Mesendoderm (in vitro differentiated cells): Measurements from ENCODE around the gene IQSEC1.

Experiments
- DNase-seq: peaks from one replicate; pipeline ENCODE4 v3.0.0; 2013
- H2AK5ac ChIP-seq: 2 replicates; pipeline ENCODE4 v1.6.1; 2013; ENCODE audit warnings: low read length, inconsistent platforms
- H2BK120ac ChIP-seq: 2 replicates; pipeline ENCODE4 v1.6.1; 2013; ENCODE audit warnings: low read depth, mild to moderate bottlenecking, low read length, moderate library complexity, mixed read lengths
- H2BK15ac ChIP-seq: replicated peaks from 2 replicates; pipeline ENCODE4 v1.6.1; 2013; ENCODE audit warnings: low read depth, mild to moderate bottlenecking, moderate library complexity
- H2BK5ac ChIP-seq: 2 replicates; pipeline ENCODE4 v1.6.1; 2013; ENCODE audit warnings: low read length, inconsistent platforms
- H3K18ac ChIP-seq: 2 replicates; pipeline ENCODE4 v1.6.1; 2013; ENCODE audit warnings: mild to moderate bottlenecking, low read length, mixed read lengths
- H3K23ac ChIP-seq: one replicate; pipeline ENCODE4 v1.6.1; 2013; ENCODE audit warnings: low read length
- H3K27ac ChIP-seq: 2 replicates; pipeline ENCODE4 v1.5.1; 2013; ENCODE audit warnings: low read depth, mild to moderate bottlenecking, inconsistent platforms, low read length, moderate library complexity
- H3K27me3 ChIP-seq: 2 replicates; pipeline ENCODE4 v1.6.1; 2013; ENCODE audit warnings: low read length, control low read depth, mild to moderate bottlenecking, inconsistent platforms; ENCODE audit not compliant: insufficient read depth, poor library complexity
- H3K36me3 ChIP-seq: 2 replicates; pipeline ENCODE4 v1.6.1; 2013; ENCODE audit warnings: low read length, inconsistent platforms; ENCODE audit not compliant: control insufficient read depth, insufficient read depth
- H3K4ac ChIP-seq: one replicate; pipeline ENCODE4 v1.6.1; 2013; ENCODE audit warnings: low read depth, mild to moderate bottlenecking, low read length, moderate library complexity
- H3K4me1 ChIP-seq: 2 replicates; pipeline ENCODE4 v1.6.1; 2013; ENCODE audit warnings: low read depth, low read length, inconsistent platforms; ENCODE audit not compliant: control insufficient read depth
- H3K4me2 ChIP-seq: 2 replicates; pipeline ENCODE4 v1.6.1; 2013; ENCODE audit warnings: low read length
- H3K4me3 ChIP-seq: 2 replicates; pipeline ENCODE4 v1.5.1; 2013; ENCODE audit warnings: mild to moderate bottlenecking, low read length
- H3K56ac ChIP-seq: one replicate; pipeline ENCODE4 v1.6.1; 2013; ENCODE audit warnings: low read length
- H3K79me1 ChIP-seq: 2 replicates; pipeline ENCODE4 v1.6.1; 2013; ENCODE audit warnings: low read length, inconsistent platforms
- H3K79me2 ChIP-seq: 2 replicates; pipeline ENCODE4 v1.6.1; 2013; ENCODE audit warnings: mild to moderate bottlenecking, low read length; ENCODE audit not compliant: control insufficient read depth, insufficient read depth
- H3K9ac ChIP-seq: 2 replicates; pipeline ENCODE4 v1.6.1; 2013; ENCODE audit warnings: low read length, inconsistent platforms
- H4K5ac ChIP-seq: one replicate; pipeline ENCODE4 v1.6.1; 2013; ENCODE audit warnings: low read length
- H4K8ac ChIP-seq: one replicate; pipeline ENCODE4 v1.6.1; 2013; ENCODE audit warnings: low read depth, mild to moderate bottlenecking, control low read depth, low read length, moderate library complexity
- WGBS: extraction: QIAGEN DNeasy Blood & Tissue Kit; methylation state at CpG from one replicate; pipeline ENCODE4 v1.1.7; 2013; ENCODE audit warnings: low lambda C conversion rate, missing lambda C conversion rate; ENCODE audit not compliant: insufficient coverage; ENCODE audit errors: extremely low coverage; 5-methylcytosine and 5-hydroxymethylcytosine counted together

Gene IQSEC1

DNA sequence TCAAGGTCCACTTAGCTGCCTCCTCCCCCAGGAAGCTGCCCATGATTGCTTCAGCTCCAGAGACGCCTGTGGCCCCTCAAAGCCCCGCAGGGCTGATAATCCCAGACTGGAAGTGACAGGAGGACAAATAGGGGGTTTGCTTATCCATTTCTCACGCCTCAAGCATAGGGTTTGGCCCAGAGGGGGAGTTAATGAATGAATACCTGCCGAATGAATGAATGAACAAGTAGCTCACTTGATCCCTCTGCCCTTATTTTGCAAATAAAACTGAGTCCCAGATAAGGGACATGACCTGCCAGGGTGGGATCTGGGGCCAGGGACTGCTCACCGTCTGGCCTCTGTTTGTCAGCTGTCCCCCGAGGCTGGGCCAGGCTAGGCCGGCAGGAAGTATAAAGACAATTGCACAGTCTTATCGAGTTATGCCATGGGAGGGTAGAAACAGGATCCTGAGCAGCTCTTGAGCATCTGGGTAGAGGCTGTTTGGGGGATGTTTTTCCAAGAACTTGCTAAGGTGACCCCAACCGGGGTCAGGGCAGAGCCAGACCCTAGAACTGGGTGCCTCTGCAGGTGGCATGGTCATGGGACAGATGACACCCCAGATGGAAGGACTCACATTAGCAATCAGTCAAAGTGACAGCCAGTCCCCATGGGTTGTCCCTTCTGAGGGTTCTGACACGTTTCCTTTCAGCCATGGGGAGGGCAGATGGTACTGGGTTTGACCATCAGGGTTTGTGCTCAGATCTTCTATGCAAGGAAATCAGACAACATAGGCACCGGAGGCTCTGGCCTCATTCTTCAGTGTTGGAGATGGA, 45.0 kb downstream of the IQSEC1 start:
- Histone ChIP-seq H3K4me1 (no peaks in the 10 kb centered on the region), H3K4me3 (no peak overlapping the region), H2BK120ac (no peak overlapping the region), H3K36me3 (no peaks in the 10 kb centered on the region), H3K9ac (no peak overlapping the region), H3K4me2 (no peak overlapping the region), H4K8ac (no peak overlapping the region), H3K79me2 (no peaks in the 10 kb centered on the region), H3K23ac (no peak overlapping the region), H3K79me1 (no peaks in the 10 kb centered on the region), H3K18ac (no peak overlapping the region), H4K5ac (no peak overlapping the region), H3K27ac (no peak overlapping the region), H3K4ac (no peak overlapping the region), H3K27me3 (no peaks in the 10 kb centered on the region), H2BK15ac (no peak overlapping the region), H3K56ac (no peak overlapping the region), H2BK5ac (no peak overlapping the region), H2AK5ac (no peak overlapping the region)
- no peak for DNase-seq
- no CpG with 5 or more reads among the region's 11 CpGs for WGBS

DNA sequence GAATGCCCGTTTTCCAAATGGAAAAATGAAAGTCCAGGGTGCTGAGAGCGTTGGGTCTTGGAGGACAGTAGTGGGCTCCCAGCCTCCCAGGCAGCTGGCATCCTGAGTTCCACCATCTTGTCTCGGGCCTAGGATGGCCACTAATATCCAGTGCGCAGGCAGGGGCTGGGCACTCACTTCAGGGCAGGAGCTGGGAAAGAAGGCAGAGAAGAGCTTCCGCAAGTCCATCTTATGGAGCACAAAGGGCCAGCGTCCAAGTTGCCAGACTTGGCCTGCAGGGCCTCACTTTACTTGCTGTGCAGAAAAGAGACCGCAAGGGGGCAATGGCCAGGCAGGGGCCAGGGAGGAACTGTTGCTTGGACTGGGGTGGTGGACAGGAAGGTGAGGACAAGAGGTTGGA, 46.1 kb downstream of the IQSEC1 start:
- Histone ChIP-seq H3K18ac (no peak overlapping the region), H2AK5ac (no peak overlapping the region), H3K9ac (no peak overlapping the region), H3K4me3 (no peak overlapping the region), H3K56ac (no peak overlapping the region), H3K27me3 (no peaks in the 10 kb centered on the region), H2BK120ac (no peak overlapping the region), H2BK5ac (no peak overlapping the region), H4K5ac (no peak overlapping the region), H3K23ac (no peak overlapping the region), H3K4me2 (no peak overlapping the region), H3K36me3 (no peaks in the 10 kb centered on the region), H3K4me1 (no peaks in the 10 kb centered on the region), H3K79me1 (no peaks in the 10 kb centered on the region), H3K27ac (no peak overlapping the region), H4K8ac (no peak overlapping the region), H2BK15ac (no peak overlapping the region), H3K4ac (no peak overlapping the region), H3K79me2 (no peaks in the 10 kb centered on the region)
- WGBS, result no CpG with 5 or more reads among the region's 7 CpGs
- peak; percentile 62 for DNase-seq

DNA sequence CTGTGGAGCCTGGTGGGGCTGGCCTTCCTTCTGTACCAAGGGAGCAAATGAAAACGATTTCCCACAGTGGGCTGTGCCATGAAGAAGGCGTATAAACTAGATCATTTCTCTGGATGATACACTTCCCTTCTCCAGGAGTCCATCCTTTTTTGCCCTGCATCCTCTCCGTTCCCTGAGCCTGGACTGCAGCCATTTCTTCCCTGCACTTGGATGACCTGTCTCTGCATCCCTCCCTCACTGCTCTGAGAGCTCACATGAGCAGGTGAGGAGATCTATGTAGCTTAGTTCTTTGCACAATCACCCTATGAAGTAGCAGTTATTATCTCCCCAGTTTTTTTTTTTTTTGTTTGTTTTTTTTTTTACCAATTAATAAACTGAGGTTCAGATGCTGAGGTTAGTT, 46.7 kb downstream of the IQSEC1 start:
- no peaks in the 10 kb centered on the region for H3K79me1 ChIP-seq
- H3K4me3 ChIP-seq, result no peak overlapping the region
- no peaks in the 10 kb centered on the region for H3K4me1 ChIP-seq
- H3K4me2 ChIP-seq, result no peak overlapping the region
- H3K36me3 ChIP-seq, result no peaks in the 10 kb centered on the region
- H2BK120ac ChIP-seq, result no peak overlapping the region
- H3K79me2 ChIP-seq, result no peaks in the 10 kb centered on the region
- no CpG with 5 or more reads among the region's 3 CpGs for WGBS
- no peak overlapping the region for H2AK5ac ChIP-seq
- H4K8ac ChIP-seq, result no peak overlapping the region
- DNase-seq, result no peak
- no peak overlapping the region for H3K9ac ChIP-seq
- no peak overlapping the region for H4K5ac ChIP-seq
- no peak overlapping the region for H2BK15ac ChIP-seq
- H3K23ac ChIP-seq, result no peak overlapping the region
- H3K27me3 ChIP-seq, result no peaks in the 10 kb centered on the region
- no peak overlapping the region for H3K4ac ChIP-seq
- H3K18ac ChIP-seq, result no peak overlapping the region
- H3K56ac ChIP-seq, result no peak overlapping the region
- H3K27ac ChIP-seq, result no peak overlapping the region
- H2BK5ac ChIP-seq, result no peak overlapping the region

DNA sequence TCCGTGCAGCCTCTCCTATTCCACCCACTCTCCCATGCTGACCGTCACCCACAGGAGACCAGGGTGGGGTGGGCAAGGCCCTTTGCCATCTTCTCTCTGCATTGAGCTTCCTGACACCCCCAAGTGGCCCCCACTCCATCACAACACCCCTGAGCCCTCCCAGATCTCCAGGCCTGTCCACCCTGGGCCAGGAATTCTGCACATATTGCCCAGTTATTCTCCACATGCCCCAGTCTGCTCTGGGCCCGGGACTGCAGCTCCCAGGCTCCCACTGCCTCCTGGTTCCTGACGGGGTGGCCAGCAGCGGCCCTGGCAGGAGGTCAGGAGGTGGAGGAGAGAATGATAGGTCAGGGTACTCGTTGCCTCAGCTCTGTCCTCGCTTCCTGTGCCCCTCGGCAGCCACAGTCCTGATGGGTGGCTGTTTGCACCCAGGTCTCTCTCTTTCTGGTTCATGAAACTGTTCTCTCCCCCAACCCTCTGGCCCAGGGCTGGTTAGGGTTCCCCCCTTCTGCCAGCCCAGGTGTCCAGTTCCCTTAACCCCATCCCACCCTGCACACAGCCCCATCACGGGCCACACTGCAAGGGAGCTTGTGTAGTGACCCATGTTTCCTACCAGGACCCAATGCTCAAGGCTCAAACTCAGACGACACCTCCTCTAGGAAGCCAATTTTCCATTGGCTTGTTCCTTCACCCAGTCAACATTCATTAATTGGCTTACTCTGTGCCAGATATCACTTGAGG, 47.3 kb downstream of the IQSEC1 start:
- Histone ChIP-seq H3K4me2 (no peak overlapping the region), H3K27me3 (no peaks in the 10 kb centered on the region), H3K79me2 (no peaks in the 10 kb centered on the region), H3K27ac (no peak overlapping the region), H2BK5ac (no peak overlapping the region), H3K4me1 (no peaks in the 10 kb centered on the region), H2BK120ac (no peak overlapping the region), H4K5ac (no peak overlapping the region), H3K56ac (no peak overlapping the region), H3K36me3 (no peaks in the 10 kb centered on the region), H2AK5ac (no peak overlapping the region), H3K9ac (no peak overlapping the region), H3K18ac (no peak overlapping the region), H3K79me1 (no peaks in the 10 kb centered on the region), H3K4ac (no peak overlapping the region), H2BK15ac (no peak overlapping the region), H3K23ac (no peak overlapping the region), H4K8ac (no peak overlapping the region), H3K4me3 (no peak overlapping the region)
- no peak for DNase-seq
- WGBS, result no CpG with 5 or more reads among the region's 10 CpGs

DNA sequence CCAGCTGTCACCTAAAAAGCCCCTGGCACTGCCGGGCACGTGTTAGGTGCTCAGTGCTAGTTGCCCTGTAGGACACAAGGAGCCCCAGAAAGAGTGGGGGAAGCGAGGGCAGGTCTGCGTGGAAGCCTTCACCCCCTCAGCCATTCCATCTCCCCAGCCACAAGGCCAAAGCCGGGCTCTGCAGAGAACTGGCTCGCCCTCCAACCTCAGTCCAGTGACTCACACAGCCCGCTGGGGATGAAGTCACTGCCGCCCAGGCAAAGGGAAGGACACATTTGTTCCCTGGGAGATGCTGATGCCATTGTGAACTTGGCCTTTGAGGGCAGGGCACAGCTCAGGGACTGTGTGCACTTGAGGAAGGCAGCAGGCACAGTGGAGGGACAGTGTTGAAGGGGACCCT, 48.1 kb downstream of the IQSEC1 start:
- no peak overlapping the region for H3K4me3 ChIP-seq
- no peaks in the 10 kb centered on the region for H3K36me3 ChIP-seq
- no peaks in the 10 kb centered on the region for H3K4me1 ChIP-seq
- no peaks in the 10 kb centered on the region for H3K27me3 ChIP-seq
- H2BK15ac ChIP-seq, result no peak overlapping the region
- H3K23ac ChIP-seq, result no peak overlapping the region
- no peak overlapping the region for H3K4ac ChIP-seq
- H3K27ac ChIP-seq, result no peak overlapping the region
- no peak for DNase-seq
- H2BK5ac ChIP-seq, result no peak overlapping the region
- no CpG with 5 or more reads among the region's 8 CpGs for WGBS
- H3K9ac ChIP-seq, result no peak overlapping the region
- no peak overlapping the region for H3K18ac ChIP-seq
- H3K56ac ChIP-seq, result no peak overlapping the region
- no peak overlapping the region for H3K4me2 ChIP-seq
- no peaks in the 10 kb centered on the region for H3K79me2 ChIP-seq
- H2AK5ac ChIP-seq, result no peak overlapping the region
- no peaks in the 10 kb centered on the region for H3K79me1 ChIP-seq
- H4K5ac ChIP-seq, result no peak overlapping the region
- H2BK120ac ChIP-seq, result no peak overlapping the region
- H4K8ac ChIP-seq, result no peak overlapping the region
